ENCODE results near the gene ITGA8.
A peak's percentile ranks its signal among the peaks of the same experiment; 100 is the strongest.
"Not testable (repeated sequence)": the region's sequence is repeated elsewhere in the genome, so short reads cannot be mapped to it uniquely, and the experiment has no call there.

The ITGA8 gene

DNA sequence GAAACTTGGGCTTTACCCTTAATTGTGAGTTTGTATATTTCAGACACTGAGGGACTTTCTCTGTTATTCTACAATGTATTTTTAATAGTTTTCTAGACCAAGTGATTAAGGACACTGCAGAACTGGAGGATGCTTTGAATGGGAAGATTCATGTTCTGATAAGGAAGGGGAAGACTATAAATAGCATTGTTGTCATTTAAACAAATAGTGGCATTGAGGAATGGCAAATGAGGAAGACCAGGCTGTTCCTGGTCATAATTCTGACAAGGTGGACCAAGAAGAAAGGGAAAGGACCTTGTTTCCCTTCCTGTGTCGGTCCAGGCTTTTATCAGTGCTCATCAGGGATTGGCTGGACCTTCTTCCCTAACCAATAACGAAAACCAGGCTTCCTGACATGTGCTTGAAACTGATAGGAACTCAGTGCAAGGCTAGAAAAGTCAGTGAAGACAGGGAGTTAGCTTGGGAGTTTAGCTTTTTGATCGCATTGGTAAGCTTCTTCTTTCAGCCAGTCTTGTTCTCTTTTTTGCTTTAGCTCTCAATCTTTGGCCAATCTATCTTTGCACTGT, 116.2 kb downstream of the ITGA8 start:
- no peak for DNase-seq

DNA sequence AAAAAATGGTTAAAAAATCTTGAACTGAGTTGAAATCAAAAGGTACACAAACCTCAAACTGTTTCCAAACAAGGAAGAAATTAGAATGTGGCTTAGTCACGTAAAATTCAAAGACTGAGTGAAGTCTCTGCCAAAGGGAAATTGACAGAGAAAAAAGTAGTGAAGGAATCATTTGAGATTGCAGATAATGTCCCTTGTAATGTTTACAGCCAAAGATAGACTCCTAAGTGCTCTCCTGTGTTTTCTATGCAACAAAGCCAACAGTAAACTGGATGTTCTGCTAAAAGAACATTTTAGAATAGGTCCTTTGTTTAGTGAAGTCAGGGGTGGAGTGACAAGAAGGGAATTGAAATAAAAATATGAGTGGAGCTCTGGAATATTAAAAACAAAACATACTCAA, 117.9 kb downstream of the ITGA8 start:
- DNase-seq = no peak

DNA sequence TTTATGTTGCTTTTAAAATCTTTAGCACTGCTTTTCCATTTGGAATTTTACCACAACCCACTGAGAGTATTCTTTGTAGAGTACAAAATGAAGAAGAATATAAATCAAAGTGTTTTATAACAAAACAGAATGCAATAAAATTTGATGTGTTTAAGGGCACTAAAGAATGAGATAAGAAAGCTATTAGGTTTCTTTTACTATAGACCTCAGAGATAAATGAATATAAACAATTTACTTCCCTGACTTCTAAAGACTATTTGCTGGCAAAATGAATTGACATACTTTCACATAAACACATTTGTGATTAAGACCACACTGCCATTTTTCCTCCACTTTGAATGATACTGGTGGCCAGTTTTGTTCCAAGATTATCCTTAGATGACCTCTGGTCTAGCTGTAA, 124.5 kb downstream of the ITGA8 start:
- DNase-seq = no peak

DNA sequence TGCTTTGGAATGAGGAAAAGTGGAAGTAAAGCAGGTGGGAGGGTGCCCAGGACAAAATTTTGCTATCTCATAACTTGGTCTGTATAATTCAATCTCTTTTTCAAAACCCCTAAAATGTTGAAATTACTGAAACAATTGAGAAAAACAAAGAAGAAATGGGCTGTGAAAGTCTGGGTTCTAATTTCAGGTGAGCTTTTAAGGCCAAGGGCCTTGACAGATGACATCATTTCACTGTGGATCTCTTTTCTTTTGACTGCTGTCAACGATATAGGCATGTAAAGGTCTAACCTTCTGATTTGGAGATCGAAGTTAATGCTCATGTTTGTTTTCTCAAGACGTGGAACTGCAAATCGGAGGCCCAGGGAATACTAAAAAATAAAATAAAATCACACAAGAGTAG, 127.8 kb downstream of the ITGA8 start:
- DNase-seq = no peak

DNA sequence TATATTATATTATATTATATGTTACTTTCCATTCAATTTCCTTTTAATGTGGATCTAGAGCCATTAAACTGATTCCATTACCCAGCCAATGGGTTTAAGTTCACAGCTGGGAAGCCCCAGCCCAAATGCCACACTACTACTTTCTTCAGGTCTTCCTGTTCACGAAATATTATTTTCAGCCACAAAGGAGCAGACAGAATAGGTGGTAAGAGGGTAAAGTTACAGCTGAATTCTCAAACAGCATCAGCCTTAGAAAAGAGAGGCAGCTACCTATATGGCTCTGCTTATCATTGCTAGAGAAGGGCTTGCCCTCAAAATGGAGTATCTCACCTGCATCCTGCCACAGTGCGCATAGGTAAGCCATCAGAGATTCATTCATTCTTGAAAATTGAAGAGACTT, 128.3 kb downstream of the ITGA8 start:
- no peak for DNase-seq

DNA sequence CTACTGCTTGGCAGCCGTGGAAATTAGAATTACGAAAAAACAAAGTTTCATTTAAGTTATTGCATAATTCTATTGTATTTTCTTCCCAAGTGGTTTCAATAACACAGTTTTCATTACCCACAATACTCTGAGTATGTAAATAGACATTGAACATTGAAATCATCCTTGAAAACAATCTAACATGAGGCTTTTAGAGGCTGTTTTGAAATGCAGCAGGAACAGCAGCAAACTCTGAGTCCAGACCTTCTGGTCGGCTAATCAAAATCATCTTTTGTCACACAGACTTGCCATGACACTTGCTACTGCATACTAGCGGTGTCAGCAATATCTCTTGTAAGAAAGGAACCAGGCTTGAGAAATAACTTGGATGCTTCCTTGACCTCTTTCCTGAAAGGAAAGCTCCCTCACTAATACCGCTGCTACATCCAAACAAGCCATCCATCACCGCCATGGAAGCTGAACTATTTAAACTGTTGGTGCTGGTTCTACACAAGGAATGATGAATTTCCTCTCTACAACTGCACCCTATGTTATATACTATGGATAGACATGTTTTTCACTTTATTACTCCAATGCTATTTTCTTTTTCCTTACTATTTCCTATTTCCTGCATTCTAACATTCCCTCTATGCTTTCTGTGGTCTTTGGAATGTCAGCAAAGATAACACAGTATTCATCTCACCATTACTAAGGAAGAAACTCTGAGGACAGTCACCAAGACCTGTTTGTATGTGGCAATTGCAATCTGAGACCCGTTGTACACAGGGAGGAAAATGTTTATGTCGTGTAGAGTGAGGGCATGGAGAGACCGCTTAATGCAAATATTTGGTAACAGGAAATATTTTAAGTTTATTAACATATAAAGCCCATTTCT, 130.8 kb downstream of the ITGA8 start:
- no peak for DNase-seq

DNA sequence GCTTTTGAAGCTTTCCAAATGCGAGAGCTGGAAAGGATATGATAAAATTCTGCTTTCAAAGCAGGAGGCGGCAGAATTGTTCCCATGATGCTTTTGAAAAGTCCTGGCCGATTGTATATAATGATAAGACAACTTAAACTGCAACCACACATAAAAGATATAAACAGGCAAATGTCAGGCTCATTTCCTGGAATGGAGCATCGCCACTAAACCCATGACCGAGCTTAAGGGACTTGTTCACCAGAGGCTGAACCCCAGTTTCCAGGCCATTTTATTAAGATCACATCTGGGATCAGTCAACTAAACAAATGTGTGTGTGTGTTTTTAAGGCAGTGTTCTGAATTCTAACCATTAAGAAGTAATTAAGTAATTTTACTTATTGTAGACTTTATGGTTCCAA, 131.6 kb downstream of the ITGA8 start:
- DNase-seq = no peak

DNA sequence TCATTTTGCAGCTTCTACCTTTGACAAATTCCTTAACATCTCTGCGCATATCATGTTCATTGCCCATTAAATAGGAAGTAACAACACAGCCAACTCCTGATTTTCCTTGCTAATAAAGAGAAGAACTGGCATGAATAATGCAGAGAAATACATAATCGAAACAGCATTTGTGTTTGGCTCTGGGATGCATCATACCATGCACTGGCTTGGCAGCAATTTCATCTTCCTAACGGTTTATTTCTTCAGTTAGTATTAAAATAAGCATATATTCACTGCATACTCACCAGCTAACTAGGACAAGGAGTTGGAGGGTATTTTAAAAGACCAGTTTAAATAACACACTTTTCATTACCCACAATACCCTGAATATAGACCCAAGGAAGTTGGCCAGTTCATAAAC, 132.5 kb downstream of the ITGA8 start:
- no peak for DNase-seq

DNA sequence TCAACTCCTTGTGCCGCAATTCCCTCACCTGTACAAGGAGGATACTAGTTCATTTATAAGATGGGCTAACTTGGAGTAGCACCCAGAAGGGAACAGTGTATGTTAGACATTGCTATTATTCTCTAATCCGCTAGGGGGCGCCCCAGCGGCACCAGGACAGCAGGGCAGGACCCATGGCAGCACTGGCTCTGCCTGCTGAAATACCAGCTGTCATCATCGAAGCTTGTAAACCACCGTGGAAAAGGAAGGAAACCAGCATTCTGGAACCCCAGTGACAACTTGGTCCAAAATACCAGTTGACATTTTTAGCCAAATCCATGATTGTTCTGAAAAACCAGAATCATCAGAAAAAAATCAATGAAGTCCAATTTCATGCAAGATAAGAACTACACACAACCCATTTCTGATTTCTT, 134.4 kb downstream of the ITGA8 start:
- DNase-seq = peak; percentile 17 to 29

DNA sequence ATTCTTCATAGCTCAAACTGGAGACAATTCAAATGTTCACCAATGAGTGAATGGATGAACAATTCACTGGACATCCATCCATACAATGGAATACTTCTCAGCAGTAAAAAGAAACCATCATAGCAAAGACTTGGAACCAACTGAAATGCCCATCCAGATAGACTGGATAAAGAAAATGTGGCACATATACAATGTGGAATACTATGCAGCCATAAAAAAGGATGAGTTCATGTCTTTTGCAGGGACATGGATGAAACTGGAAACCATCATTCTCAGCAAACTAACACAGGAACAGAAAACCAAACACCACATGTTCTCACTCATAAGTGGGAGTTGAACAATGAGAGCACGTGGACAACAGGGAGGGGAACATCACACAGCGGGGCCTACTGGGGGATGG, 136.8 kb downstream of the ITGA8 start:
- DNase-seq = not testable (repeated sequence)

DNA sequence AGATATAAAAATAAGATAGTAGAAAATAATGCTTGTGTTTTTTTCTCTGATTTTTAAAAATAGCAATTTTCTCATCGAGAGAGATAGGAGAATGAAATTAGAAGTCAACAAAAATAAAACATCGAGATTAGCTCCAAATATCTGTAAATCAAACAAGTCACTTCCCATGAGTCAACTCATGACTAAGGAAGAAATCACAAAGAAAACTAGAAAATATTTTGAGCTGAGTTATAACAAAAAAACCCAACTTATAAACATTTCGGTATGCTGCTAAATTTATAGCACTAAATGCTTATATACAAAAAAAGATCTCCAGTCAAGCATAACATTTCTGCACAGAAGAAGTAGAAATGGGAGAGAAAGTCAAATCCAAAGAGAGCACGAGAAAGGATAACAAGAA, 140.1 kb downstream of the ITGA8 start:
- no peak for DNase-seq

DNA sequence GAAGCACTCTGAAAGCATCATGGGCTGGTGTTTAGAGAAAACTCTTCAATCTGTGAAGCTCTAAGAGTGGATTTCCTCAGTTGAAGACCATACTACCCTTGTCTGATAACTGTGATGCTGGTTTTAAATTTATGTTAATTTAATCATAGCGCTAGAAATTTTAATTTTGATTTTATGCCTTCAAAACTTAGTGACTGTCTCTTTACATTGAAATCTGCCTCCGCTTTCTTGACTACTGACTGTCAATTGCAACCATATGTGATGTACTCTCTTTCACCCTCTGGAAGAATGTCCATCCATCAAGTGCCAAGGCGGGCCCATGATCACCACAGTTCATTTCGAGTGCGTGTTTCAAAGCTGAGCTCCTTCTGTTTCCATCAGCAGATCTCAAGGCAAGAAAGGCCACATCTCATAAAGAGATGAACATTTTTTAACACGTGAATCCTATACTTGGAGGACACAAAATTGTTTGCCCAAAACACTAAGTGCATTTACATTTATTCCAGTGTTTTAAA, 147.1 kb downstream of the ITGA8 start:
- no peak for DNase-seq

DNA sequence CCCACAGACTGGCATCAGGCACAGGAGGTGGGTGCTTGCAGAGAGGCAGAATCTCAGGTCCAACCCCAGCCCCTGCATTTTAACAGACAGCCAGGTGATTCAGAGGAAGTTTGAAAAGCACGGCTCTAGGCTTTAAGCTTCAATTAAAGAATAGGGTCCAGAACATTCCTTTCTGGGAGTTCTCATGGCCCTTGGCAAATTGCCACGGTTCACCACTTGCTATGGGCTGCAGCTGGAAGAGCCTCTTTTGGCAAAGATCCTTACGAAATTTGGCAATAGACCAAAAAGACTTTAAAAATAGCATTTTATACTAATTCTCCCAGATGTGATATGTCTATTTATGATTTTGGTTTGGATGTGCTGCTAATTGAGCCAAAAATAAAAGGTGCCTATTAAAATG, 148.1 kb downstream of the ITGA8 start:
- no peak for DNase-seq

DNA sequence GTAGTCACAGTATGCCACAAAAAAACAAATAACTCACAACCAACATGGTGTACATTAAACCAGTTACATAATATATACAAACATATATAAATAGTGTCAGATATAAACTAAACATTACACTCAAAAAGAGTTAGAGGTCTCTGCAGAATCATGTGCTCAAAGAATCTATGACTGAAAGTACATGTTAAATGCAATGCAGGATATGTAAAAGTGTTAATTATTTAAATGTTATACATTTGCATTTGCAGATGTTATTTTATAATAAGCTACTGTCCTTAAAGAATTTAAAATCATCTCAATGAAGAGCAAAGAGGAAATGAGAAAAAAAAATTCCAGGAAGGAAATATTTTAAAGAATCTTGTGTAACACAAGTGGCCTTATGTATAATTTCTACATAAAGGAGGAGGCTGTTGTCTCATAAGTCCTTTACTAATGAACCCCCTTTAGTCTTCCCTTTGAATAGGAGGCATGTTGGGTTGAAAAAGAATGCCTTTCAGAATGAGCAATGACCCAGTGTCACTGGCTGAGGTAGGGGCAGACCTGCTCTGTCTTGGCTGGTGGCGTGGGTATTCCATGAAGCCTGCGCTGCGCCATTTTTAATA, 148.9 kb downstream of the ITGA8 start:
- DNase-seq = no peak

DNA sequence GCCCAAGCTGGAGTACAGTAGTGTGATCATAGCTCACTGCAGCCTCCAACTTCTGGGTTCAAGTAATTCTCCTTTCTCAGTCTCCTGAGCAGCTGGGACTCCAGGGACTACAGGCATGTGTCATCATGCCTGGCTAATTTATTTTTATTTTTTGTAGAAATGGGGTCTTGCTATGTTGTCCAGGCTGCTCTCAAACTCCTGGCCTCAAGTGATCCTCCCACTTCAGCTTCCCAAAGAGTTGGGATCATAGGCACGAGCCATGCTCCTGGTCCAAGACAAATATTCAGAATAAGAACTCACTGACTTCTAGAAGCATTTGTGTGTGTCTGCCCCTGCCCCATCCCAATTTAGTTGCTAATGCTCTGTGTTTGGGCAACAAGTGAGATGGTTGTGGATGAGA, 151.8 kb downstream of the ITGA8 start:
- DNase-seq = no peak

DNA sequence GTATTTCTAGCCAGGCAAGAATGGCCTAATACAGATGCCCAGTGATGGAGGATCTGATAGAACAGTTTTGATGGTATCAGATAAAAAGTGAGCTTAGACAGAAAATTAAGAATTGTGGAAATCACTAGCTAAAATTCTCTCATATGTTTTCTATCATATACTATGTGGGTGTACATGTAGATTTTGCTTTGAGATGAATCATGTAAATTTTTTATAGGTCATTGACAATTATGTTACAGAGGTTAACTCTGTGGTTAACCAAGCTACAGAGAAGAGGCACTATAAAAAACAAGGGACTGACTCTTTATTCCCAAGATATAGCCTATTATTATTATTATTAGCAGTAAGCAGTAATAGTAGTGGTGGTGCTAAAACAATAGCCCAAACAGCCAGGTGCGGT, 156.5 kb downstream of the ITGA8 start:
- DNase-seq = no peak

DNA sequence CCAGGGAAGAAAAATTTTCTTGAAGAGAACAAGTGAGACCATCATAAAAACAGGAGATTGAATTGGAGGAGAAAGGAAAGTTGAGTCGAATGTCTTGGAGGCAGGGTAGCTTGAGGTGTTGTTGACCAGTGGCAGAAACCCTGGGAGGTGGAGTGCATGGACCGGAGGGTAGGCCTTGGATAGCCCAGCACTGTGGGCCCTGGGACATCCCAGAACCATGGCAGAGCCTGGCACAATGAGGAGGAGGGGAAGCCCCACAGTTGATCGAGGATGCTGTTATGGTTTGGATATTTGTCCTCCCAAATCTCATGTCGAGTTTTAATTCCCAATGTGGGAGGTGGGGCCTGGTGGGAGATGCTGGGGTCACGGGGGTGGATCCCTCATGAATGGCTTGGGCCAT, 157.1 kb downstream of the ITGA8 start:
- no peak for DNase-seq

DNA sequence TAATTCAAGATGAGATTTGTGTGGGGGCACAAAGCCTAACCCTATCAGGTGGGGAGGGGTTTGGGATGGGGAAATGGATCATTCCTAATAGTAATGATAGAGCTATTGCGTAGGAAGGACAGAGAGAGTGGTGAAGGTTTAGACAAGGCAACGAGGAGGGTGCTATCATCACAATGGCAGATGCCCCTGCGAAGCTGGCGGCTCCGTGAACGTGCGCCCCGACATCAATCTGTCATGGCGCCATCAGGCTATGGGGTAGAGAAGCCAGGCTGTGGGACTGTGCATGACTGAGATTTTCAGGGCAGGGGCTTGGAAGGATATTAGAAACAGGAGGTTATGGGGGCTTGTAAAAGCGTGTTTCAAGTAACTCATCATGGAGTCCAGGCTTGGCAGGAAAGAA, 157.6 kb downstream of the ITGA8 start:
- no peak for DNase-seq

DNA sequence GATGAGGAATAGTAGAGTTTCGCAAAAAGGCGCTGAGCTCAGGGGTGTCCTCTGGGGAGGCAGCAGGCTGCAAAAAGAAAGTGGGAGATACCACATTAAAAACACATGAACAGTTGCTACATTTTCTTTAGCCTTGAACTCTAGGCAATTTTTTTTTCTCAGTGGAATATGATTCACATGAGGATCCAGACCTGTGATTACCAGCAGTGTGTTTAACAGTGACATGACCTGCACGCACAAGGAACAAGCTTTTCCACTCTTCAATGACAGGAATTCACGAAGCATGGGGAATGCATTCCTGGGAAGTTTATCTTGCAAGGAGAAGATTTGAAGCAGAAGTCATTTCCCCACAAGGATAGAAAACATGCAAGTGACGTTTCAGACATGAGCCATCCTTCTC, 161.6 kb downstream of the ITGA8 start:
- no peak for DNase-seq

DNA sequence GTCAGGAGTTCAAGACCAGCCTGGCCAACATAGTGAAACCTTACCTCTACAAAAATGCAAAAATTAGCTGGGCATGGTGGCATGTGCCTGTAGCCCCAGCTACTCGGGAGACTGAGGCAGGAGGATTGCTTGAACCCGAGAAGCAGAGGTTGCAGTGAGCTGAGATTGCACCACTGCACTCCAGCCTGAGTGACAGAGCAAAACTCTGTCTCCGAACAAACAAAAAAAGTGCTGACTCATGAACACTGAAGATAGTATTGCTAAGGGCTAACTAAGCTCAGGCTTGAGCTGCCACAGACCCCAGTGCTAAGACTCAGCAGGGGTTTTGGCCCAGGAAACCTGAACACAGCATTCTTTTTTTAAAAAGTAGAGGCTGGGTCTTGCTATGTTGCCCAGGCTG, 162.6 kb downstream of the ITGA8 start:
- not testable (repeated sequence) for DNase-seq

DNA sequence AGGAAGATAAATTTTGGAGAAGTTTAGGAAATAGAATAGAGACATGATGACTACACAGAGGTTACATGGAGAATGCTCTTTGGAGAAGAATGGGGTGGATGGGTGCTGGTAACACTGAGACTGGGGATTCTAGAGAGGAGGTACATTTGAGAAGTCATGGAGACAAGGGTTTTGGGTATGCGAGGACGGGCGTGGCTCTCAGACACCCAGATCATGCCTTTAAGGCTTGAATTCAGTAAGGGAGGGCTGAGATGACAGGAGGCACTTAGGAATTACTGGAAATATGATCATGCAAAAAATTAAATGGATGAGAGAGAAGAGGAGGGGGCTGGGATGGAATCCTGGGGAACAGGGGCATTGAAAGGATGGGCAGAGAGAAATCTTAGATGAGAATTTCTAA, 168.8 kb downstream of the ITGA8 start:
- DNase-seq = no peak

DNA sequence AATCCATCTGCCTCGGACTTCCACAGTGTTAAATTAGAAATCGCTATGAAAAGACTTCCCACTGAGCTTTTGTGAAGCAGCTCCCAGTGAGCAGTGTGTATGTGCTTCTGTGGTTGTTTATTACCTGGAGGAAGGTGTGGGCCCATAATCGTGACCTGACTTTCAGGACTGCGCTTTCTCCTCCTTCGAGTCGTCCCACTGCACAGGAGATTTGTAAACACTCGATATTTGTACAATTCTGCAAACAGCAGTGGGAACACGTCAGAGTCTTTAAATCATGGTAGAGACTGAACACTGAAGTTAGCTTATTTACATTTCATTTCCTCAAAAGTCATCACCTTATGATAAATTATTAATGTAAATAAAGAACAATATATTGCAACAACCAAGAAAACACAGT, 171.4 kb downstream of the ITGA8 start:
- no peak for DNase-seq

DNA sequence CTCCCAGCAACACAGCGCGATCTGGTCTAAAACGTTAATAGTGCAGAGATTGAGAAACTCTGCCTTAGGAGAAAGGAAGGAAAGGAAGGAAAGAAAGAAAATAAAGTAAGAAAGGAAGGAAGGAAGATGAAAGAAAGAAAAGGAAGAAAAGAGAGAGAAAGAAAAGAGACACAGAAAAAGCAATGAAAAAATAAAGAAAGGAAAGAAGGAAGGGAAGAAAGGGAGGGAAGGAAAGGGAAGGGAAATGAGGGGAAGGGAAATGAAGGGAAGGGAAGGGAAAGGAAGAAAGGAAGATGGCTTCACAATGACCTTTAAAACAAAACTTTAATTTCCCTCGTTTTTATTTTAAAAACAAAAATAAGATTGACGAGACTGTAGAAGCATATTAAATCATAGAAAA, 173.1 kb downstream of the ITGA8 start:
- no peak for DNase-seq

DNA sequence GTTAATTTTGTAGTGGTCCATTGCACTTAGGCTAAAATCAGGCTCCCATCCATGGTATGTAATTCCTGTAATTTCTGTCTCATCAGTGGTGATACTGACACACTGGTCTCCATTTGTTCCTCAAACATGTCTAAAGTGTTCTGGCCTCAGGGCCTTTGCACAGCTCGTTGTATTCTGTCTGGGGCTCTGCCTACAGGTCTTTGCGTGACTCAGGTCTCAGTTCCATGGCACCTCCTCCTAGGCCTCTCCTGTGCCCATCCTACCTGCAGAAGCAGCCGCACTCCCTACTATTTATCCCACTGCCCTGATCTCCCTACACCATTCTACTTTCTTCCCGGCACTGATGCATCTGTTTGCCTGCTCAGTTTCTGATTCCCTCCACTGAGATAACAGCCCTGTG, 173.8 kb downstream of the ITGA8 start:
- no peak for DNase-seq
